Kidney capillary endothelial cell (primary cell): ENCODE results near the gene BCL11B.

ENCODE experiments used
- DNase-seq: peaks from one replicate; pipeline ENCODE4 v3.0.0-alpha.2; 2018; ENCODE audit warnings: low spot score

Gene BCL11B

GRCh38 chr14:99267837-99268781, 3.9 kb downstream of the BCL11B start:
- no peak for DNase-seq

DNA sequence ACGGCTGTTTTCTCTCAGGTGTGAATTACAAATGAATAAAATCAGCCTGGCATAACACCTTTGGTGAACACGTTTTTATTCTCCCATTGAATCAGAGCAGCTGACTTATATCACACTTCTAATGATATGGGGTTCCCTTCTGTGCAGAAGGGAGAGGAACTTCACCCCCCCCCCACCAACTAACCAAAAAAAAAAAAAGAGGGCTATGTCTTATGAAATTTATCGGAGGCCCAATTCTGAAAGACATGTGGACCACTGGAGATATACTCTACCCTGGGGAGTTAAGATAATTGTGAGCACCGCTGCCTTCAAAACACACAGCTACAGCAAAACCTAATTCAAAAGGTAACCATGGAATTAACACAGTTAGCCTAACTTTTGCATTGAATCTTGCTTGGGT, 4.6 kb downstream of the BCL11B start:
- no peak for DNase-seq

- DNase-seq, result peak; percentile 69
Measured at GRCh38 chr14:99266181-99267178, 5.5 kb downstream of the BCL11B start.

DNA sequence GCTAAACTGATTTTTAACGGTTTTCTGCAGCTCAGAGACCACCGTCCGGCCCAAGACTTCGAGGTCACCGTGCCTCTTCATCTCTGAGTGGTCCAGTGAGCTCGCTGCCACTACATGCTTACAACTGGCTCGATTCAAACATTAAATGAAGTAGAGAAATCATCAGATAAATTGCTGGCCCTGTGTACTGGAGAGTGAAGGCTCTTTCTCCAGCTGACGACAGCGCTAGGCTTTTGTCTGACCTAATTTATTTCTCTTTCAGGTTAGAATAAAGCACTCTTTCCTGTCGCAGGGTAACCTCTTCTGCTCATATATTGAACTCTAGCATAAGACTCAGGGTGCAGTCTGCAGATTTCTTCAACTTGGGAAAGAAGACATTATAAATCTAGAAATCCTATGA, 6.4 kb downstream of the BCL11B start:
- DNase-seq, result no peak

DNA sequence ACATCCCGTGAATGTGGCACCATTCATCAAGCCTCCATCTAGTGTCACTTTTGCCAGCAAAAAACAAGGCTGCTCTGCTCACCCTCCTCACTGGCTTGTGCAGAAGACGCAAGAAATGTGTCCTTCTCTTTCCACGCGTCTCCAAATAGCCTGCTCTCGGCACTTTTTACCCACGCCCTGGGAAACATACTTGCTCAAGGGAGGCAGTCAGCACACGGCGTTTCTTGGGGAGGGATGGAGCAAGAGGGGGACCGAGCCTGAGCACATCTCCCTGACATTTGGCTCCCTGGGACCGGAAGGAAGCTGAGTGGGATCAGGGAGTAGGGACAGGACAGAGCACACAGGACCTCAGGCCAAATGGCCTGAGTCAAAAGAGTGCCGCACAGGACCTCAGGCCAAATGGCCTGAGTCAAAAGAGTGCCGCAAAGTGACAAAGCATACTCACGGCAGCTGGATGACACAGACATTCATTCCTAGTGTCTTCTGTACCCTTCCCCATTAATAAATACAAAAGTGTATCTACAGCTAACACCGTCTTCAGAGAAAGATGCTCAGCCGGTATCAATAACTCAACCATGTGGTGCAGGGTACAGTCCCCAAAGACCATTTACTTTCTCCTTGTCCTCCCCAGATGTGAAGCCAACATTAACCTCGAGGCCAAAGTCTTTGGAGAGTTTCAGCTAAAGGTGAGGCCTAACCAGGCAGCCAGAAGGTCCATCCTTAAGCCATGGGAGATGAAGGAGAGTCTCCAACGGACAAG, 7.1 kb downstream of the BCL11B start:
- no peak for DNase-seq

GRCh38 chr14:99263564-99264330, 8.2 kb downstream of the BCL11B start:
- DNase-seq, result no peak

DNA sequence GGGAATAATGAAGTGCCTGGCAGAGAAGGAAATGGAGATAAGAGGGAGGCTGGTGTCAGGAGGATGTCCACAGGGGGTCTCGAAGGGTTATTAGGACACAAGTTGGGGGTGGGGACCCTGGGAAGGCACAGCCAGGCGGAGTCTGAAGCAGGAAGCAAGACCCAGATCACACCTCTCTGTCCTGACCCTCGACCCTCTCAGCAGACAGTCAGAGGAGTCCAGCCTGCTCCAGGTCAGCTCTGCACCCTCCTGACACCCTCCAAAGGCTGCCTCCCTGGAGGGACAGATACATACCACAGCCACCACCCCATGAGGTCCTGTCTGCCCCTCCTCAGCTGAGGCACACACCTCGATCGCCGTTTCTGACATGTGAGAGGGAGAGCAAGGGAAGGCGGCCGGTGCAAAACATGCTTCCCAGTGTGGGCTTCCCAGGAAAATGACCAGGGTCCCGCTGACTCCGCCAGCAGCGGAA, 9.0 kb downstream of the BCL11B start:
- no peak for DNase-seq

- no peak for DNase-seq
Measured at GRCh38 chr14:99261912-99262787, 9.8 kb downstream of the BCL11B start.

DNA sequence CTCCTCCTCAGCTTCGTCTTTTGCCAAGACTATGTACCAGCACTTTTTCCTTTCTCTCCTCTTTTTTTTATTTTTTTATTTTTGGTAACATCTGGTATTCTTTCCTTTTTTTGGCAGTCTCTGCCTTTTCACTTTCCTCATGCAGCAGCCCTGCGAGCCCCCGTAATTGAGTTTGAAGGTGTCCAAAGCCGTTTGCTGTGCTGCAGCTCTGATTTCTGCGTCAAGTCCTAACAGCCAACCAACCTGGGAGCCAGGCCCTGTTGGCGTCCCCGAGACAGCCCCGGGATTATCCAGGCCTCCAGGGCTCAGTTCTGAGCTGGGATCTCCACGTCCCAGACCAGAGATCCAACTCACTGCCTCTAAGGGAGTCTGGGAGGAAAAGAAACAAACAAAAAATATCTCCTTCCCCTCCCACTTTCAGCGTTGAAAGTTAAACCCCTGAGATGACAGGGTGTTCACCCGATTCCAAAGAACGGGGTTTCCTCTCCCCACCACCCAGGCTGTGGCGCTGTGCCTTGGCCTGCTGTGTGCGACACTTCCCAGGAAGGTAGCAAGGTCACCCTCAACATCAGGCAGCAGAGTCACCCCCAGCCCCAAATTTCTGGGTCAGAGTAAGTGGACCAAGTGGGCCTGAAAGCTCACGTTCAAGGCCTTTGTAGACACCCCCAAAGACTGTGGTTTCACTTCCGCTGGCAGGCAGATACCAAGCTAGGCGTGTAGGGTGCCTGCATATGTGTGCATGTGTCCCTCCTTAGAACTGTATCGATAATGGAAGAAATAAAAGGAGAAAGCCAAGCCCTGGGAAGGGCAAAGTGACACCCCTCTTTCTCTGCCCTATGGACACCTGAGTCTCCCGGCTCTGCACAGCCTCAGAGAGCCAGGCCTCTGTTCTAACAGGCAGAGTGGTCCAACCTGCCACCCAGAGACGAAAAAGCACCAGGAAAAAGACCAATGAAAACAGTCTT, 11.1 kb downstream of the BCL11B start:
- DNase-seq, result no peak

- DNase-seq, result no peak
Measured at GRCh38 chr14:99260116-99260515, 11.9 kb downstream of the BCL11B start.

DNA sequence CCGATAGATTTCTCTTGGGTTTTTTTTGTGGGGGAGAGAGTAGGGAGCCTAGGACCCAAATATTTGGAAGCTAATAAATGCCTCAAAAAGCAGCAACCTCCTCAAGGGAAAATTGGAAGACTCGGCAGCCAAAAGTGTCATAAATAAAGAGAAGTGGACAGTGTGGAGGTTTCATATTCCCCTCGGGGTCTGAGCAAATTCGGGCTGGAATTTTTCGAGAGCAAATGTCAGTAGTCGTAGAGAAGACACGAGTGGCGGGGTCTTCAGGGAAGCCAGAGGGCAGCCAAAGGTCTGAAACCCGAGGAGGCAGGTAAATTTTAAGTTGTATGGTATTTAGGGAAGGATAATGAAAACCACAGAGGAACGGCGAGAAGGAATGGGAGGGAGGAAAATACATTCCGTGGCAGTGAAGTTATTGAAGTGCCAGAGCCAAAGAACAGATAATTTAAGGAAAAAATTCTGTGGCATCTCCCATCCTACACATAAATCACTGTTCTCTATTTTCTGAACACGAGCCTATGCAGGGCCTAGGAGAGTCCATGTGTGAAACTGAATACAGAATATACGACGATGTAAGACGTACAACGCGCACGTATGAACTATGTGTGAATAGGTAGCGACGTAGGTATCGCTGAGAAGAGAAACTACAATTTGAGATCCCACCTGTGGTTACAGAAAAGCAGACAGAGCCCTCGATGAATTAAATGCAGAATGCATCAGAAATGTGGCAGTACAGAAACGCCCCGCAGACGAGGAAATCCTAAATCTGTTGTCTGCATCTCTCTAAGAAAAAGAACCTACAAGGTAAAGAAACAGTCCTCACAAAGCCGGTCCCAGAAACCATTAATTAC, 12.9 kb downstream of the BCL11B start:
- no peak for DNase-seq

- DNase-seq, result no peak
Measured at GRCh38 chr14:99258341-99258861, 13.6 kb downstream of the BCL11B start.

DNA sequence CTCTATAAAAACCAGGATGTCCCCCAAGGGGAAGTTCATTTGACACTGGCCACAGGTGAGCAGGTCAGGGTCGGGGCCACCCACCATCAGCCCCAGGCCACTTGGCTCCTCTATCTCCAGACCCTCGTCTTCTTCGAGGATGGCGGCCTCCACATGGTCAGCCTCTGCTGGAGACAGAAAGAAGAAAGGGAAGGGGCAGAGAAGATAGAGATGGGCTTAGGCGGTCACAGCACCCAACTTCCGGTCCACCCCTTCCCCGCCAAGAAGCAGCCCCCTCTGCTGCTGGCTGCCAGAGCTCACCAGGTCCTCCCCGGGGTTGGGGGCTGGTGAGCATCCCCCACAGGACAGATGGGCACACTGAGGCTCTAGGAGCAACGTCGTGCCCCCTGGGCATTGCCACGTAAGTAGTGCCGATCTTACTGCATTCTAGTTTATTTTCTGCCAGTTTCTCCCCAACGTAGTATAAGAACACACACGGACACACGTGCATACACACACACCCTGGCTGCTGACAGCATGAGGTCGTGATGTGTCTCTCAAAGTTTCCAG, 14.2 kb downstream of the BCL11B start:
- no peak for DNase-seq

- no peak for DNase-seq
Measured at GRCh38 chr14:99257122-99257672, 14.8 kb downstream of the BCL11B start.

GRCh38 chr14:99256483-99256874, 15.5 kb downstream of the BCL11B start:
- no peak for DNase-seq

DNA sequence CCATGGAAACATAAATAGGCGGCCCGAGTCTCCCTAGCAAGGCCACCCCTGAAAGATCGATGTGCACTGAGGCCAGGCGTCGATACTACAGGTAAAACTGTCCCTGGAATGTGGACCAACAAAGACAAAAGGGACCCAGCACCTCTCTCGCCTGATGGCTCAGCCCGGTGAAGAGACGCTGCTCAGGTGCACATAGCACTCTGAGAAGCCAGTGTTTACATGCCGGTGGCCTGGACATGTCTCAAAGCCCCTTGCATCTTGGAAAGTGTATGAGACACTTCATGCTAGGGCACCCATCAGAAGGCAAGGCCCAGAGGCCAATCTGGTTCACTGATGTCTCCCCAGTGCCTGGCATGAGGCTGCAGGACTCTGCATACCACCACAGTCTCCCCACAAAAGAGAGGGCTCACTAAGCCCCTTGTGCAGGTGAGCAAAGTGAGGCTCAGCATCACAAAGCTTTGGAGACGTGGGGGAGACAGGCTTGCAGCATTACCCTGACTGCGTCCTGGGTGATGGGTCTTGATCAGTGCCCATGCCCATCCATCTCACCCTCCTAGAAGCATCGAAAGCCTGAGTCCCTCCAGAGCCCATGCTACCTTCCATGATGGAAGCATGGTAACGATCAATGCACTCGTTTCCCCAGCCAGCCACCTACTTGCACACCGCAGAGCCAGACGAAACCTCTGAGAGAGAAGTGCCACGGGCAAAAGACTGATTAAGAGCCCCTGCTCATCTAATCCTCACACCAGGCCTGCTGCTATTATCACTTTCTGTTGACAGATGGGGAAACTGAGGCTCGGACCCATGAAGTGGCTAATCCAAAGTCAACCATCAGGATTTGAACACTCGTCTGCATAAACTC, 16.1 kb downstream of the BCL11B start:
- DNase-seq, result no peak
